GM20000 (cell line): Measurements from ENCODE around the gene SLC9A4.

Source experiments
- DNase-seq: peaks from one replicate; pipeline ENCODE4 v3.0.0; 2012; ENCODE audit warnings: low spot score
- CTCF ChIP-seq: IDR thresholded peaks from 2 replicates; pipeline ENCODE4 v1.5.1; 2012; ENCODE audit warnings: mild to moderate bottlenecking, control low read depth; ENCODE audit errors: extremely low read depth, missing control alignments

The SLC9A4 gene, protein sequence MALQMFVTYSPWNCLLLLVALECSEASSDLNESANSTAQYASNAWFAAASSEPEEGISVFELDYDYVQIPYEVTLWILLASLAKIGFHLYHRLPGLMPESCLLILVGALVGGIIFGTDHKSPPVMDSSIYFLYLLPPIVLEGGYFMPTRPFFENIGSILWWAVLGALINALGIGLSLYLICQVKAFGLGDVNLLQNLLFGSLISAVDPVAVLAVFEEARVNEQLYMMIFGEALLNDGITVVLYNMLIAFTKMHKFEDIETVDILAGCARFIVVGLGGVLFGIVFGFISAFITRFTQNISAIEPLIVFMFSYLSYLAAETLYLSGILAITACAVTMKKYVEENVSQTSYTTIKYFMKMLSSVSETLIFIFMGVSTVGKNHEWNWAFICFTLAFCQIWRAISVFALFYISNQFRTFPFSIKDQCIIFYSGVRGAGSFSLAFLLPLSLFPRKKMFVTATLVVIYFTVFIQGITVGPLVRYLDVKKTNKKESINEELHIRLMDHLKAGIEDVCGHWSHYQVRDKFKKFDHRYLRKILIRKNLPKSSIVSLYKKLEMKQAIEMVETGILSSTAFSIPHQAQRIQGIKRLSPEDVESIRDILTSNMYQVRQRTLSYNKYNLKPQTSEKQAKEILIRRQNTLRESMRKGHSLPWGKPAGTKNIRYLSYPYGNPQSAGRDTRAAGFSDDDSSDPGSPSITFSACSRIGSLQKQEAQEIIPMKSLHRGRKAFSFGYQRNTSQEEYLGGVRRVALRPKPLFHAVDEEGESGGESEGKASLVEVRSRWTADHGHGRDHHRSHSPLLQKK

DNA sequence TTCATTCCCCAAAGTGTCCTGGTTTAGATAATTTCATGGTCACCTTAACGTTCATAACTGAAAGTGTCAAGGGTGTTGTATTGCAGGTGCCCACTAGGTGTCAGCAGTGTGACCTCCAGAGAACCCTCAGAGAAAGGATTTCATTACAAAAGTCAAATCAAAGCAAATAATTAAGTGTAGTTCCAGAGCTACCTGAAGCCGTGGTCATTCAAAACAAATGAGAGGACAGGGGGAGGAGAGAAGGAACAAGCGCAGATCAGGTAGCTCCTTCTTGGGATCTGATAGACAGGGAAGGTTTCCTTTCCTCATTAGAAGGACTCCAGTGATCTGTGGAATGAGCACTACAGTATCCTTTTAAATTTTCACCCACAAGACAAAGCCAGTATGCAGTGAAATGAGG is at the start of gene SLC9A4:
Gene SLC9A4, plus strand, starts transcription at position 207 of the 400 bp plus-strand sequence. CDS start 534 bp downstream, outside the sequence.
- TF ChIP-seq CTCF: peak; percentile 71
- DNase-seq: peak; percentile 52

DNA sequence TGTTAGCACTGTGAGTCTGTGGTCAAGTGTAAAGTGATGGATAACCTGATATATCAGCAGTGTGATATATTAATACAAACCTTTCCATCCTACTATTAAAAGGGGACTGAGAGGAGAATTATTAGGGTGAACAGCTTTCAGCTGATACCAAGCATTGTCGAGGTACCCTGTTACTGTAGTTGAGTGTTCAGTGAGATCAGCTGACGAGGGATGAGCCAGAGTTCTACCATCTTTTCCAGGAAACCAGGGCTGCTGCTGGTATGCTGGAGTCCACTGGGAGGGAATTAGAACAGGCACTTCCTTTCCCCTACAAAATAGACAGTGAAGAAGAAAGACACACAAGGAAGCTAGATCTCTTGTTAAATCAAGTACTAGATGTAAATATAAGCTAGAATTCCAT is 49.7 kb upstream of the SLC9A4 start:
- no peak for DNase-seq
- no peak for TF ChIP-seq CTCF

DNA sequence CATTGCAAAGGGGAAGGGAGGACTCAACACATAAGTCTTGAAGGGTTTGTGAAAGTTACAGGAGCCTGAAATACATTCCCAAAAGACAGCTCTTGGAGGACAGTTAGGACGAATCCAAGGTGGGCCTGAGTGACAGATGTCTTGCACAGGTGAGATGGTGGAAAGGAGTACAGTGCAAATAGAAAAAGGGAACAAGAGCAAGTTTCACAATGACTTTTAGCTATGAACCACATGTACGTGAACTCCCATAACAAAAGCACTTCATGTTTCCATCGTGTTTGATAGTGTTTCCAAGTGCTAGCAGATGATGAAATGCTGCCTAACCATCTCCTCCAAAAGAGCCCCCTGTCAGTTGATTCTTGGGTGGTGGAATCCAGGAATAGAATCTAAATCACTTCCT is 48.3 kb upstream of the SLC9A4 start:
- no peak for TF ChIP-seq CTCF
- no peak for DNase-seq

DNA sequence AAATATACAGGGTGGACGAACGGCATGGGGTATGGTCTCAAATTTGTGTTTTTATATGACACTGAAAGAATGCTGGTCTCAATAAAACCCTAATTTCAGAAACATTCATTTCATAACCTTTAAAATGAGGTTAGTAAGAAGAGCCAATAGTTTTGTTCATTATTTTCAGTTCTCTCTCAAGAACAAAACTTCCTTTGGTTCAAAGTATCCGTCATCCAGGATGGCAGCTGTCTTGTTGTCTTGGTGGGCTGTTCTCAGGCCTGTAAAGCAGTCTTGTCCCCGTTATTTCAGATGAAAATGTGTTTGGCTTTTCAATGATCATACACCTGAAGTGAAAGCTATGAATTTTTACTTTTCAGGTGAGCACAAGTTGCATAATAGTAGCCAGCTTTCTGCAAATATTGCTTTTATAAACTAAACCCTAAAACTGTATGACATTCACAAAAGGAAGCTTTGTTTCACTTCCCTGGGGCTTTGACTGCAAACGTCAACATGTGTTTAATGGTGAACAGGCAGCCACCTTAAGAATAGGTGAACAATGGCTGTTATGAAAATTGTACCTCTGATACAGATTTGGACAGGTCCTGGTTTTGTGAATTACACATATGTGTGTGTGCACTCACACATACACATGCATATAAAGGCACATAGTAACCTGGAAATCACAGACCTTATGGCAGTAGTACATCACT is 47.4 kb upstream of the SLC9A4 start:
- TF ChIP-seq CTCF: no peak
- DNase-seq: no peak

GRCh38 chr2:102427249-102427648 is 45.8 kb upstream of the SLC9A4 start:
- TF ChIP-seq CTCF: no peak
- DNase-seq: no peak

DNA sequence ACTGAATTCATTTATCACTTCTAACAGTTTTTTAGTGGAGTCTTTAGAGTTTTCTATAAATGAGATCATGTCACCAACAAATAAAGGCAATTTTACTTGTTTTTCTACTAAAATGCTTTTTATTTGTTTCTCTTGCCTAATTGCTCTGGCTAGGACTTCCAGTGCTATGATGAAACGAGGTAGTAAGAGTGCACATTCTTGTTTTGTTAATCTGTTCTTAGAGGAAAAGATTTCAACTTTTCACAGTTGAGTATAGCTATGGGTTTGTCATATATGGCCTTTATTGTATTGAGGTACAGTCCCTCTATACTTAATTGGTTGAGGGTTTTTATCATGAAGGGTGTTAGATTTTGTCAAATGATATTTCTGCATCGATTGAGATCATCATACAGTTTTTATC is 44.5 kb upstream of the SLC9A4 start:
- DNase-seq: no peak
- TF ChIP-seq CTCF: no peak
